Measurements from ENCODE around the gene PIGR. TPM values are rescaled to one million over a fixed set of nuclear protein-coding genes. Genes with fewer than 3 reads are reported as not detected.
A peak's percentile ranks its signal among the peaks of the same experiment; 100 is the strongest.

Gene PIGR
- total and polyA plus RNA-seq, 8 donors: 7.1 to 83.4 (median 33.5) TPM

DNA sequence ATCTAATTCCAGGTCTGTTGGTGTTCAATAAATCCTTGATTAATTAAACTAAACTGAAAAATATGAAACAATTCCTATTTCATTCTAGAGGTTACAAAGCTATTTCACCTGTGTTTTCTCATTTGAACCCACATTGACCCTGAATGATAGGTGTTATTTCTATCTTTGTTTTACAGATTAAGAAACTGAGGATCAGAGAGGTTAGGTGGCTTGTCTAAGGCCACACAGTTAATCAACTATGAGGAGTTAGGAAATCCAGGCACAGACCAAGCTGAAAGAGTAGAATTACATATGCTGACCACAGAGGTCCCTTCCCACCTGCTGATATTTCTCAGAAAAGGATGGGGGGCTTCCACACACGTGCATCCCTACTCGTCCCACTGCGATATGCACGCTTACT is 487 bp downstream of the PIGR start:
- Histone ChIP-seq H3K27me3 (no peaks in the 10 kb centered on the region), H3K4me1 (peaks cover 0 to 39% (median 8%) of the 10 kb centered on the region in 3 donors), H3K4me3 (peak overlapping the region in 1 of 4 donors; percentile 30), H3K36me3 (no peaks in the 10 kb centered on the region), H3K27ac (peak overlapping the region in 2 of 4 donors; percentile 46 to 51), H3K9me3 (no peaks in the 10 kb centered on the region)
- no peak for FAIRE-seq
- no peak for DNase-seq
- 85 to 93% methylated on average over 4 of the region's 4 CpGs for WGBS, 2 donors
- intact Hi-C loops (cut with DNase I): no loop called here
- no peak for ATAC-seq
- TF ChIP-seq, protein P1, sequence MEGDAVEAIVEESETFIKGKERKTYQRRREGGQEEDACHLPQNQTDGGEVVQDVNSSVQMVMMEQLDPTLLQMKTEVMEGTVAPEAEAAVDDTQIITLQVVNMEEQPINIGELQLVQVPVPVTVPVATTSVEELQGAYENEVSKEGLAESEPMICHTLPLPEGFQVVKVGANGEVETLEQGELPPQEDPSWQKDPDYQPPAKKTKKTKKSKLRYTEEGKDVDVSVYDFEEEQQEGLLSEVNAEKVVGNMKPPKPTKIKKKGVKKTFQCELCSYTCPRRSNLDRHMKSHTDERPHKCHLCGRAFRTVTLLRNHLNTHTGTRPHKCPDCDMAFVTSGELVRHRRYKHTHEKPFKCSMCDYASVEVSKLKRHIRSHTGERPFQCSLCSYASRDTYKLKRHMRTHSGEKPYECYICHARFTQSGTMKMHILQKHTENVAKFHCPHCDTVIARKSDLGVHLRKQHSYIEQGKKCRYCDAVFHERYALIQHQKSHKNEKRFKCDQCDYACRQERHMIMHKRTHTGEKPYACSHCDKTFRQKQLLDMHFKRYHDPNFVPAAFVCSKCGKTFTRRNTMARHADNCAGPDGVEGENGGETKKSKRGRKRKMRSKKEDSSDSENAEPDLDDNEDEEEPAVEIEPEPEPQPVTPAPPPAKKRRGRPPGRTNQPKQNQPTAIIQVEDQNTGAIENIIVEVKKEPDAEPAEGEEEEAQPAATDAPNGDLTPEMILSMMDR (IDR thresholded peaks at IDR 0.05): no peak

GRCh38 chr1:206944703-206945102 is 1.6 kb downstream of the PIGR start:
- 63 to 84% methylated on average over 5 of the region's 5 CpGs for WGBS, 2 donors
- Histone ChIP-seq H3K27me3 (no peaks in the 10 kb centered on the region), H3K36me3 (no peaks in the 10 kb centered on the region), H3K27ac (no peak overlapping the region), H3K4me3 (no peak overlapping the region), H3K9me3 (no peaks in the 10 kb centered on the region), H3K4me1 (peaks cover 0 to 37% (median 8%) of the 10 kb centered on the region in 3 donors)
- ATAC-seq: no peak
- TF ChIP-seq, protein P1 (IDR thresholded peaks at IDR 0.05): no peak
- FAIRE-seq: no peak
- no peak for DNase-seq
- intact Hi-C loops (cut with DNase I): no loop called here

DNA sequence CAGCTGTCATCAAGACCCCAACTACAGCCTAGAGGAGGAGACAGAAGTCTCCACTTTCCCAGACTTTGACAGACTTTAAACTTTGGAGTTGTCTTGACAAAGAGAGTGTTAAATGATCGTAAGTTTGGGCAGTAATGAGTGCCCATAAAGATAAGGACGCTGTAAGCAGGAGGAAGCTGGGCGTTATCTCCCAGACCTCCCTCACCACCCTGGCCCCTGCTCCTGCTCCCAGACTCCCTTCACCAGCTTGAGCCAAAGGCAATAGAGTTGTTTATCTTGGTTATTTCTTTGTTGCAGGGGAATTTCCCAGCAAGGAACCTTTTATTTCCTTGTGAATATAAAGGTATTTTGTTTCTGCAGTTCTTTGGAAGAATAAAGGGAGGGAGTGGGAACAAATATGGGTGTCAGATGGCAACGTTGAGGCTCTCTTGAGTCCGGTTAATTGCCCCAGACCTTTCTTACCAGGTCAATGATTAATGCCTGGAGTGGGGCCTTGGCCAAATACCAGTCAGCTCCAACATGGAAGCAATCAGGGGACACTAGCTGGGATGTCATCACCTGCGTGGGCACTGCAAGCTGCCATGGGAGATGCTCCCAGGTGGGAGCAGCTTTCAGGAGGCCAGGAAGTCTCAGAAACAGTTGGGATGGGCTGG is 4.4 kb downstream of the PIGR start:
- Histone ChIP-seq H3K4me3 (no peak overlapping the region), H3K4me1 (peaks cover 0 to 37% (median 8%) of the 10 kb centered on the region in 3 donors), H3K27ac (peak overlapping the region in 3 of 4 donors; percentile 12 to 82 (median 72)), H3K27me3 (no peaks in the 10 kb centered on the region), H3K36me3 (no peaks in the 10 kb centered on the region), H3K9me3 (no peaks in the 10 kb centered on the region)
- ATAC-seq (peak; percentile 66 to 88 (median 82)), FAIRE-seq (no peak), DNase-seq (peak in 4 of 6 donors; percentile 31 to 63 (median 42))
- intact Hi-C loops (cut with DNase I): no loop called here
- 11 to 14% methylated on average over 6 of the region's 6 CpGs for WGBS, 2 donors
- TF ChIP-seq, protein P1 (IDR thresholded peaks at IDR 0.05): no peak

DNA sequence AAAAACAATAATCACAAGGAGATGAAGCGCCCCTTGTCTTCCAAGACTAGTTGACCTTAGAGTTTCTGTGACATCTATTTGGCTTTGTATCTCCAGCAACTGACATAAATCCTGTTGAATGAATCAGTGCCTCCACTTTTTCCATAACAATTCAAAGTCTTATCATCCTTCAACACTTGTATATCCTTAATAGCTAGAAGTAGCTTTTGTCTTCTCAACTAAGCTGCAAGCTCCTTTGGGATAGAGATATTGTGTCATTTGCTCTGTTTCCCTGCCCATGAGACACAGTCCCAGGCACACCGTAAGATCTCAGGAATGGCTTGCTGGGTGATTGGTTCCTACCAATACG is 5.7 kb downstream of the PIGR start:
- Histone ChIP-seq H3K36me3 (no peaks in the 10 kb centered on the region), H3K9me3 (no peaks in the 10 kb centered on the region), H3K27me3 (no peaks in the 10 kb centered on the region), H3K4me1 (peaks cover 0 to 31% (median 8%) of the 10 kb centered on the region in 3 donors), H3K27ac (no peak overlapping the region), H3K4me3 (no peak overlapping the region)
- FAIRE-seq (no peak), ATAC-seq (no peak), DNase-seq (no peak)
- WGBS, 2 donors: 95 to 98% methylated on average over 3 of the region's 3 CpGs
- intact Hi-C loops (cut with DNase I): no loop called here
- TF ChIP-seq, protein P1 (IDR thresholded peaks at IDR 0.05): no peak
